ENCODE data around the gene RAD51B. TPM values are rescaled to one million over a fixed set of nuclear protein-coding genes. Genes with fewer than 3 reads are reported as not detected.

The RAD51B gene
- total and polyA plus RNA-seq, 2 of the 13 experiments (the other 11 are each of a cell fraction or from before 2014, with no cell fraction given) = 7.0 to 9.5 TPM

GRCh38 chr14:68268719-68269118 is 449.1 kb downstream of the RAD51B start:
- Histone ChIP-seq H3K9ac (ENCODE audit: insufficient read depth, low read depth, low read length) (no peak overlapping the region), H3K79me2 (ENCODE audit: insufficient read depth, low read length) (no peaks in the 10 kb centered on the region), H3K4me3 (replicated peaks in 1 of 3; ENCODE audit: insufficient read depth in 1 of 3, low read depth in 2 of 3, low read length in 3 of 3) (no peak overlapping the region), H3K27me3 (ENCODE audit: control insufficient read depth in 1 of 2, insufficient read depth in 2 of 2, low read length in 2 of 2) (no peaks in the 10 kb centered on the region), H3K27ac (ENCODE audit: extremely low read length, insufficient read depth, low read length) (no peak overlapping the region), H4K20me1 (ENCODE audit: insufficient read depth, low read length) (no peaks in the 10 kb centered on the region), H3K9me3 (ENCODE audit: low read length) (no peaks in the 10 kb centered on the region), H3K36me3 (replicated peaks in 1 of 2; ENCODE audit: control insufficient read depth in 1 of 2, insufficient read depth in 2 of 2, low read length in 2 of 2) (no peaks in the 10 kb centered on the region), H3K4me2 (ENCODE audit: low read depth, low read length) (no peak overlapping the region), H2AFZ (ENCODE audit: low read length) (no peak overlapping the region), H3K4me1 (ENCODE audit: insufficient read depth, low read length) (0 out of 2 replicates have a peak, but pooled peaks cover 19% of the 10 kb centered on the region)
- ChIA-PET CTCF (ENCODE audit: low intra/inter-chr PET ratio, low total read pairs) (no interaction called here), POLR2A (no interaction called here)
- DNase-seq (ENCODE audit: low spot score) (no peak), ATAC-seq (no peak), FAIRE-seq (no peak)
- no TSS peak for BruUV-seq (replicated peaks)
- in situ Hi-C loops (cut with HindIII; ENCODE audit: extremely low pct_ligation_motif_present, low pct_unique_long_range_greater_than_20kb) = no loop called here
- no peak for TF ChIP-seq ZNF83 (CRISPR knock-in tag; IDR thresholded peaks at IDR 0.05; ENCODE audit: borderline replicate concordance)
- TF ChIP-seq PLSCR1 (CRISPR knock-in tag; IDR thresholded peaks at IDR 0.05; ENCODE audit: borderline replicate concordance) = no peak
- TF ChIP-seq RFX1 (IDR thresholded peaks at IDR 0.05) = no peak
- TF ChIP-seq KDM4B (CRISPR knock-in tag; IDR thresholded peaks at IDR 0.05) = no peak
- no peak for TF ChIP-seq HMGXB3 (CRISPR knock-in tag; IDR thresholded peaks at IDR 0.05; ENCODE audit: borderline replicate concordance)
- no peak for TF ChIP-seq NFRKB (IDR thresholded peaks at IDR 0.05)
- no peak for TF ChIP-seq ZNF580 (CRISPR knock-in tag; IDR thresholded peaks at IDR 0.05; ENCODE audit: borderline replicate concordance, low read depth)
- no peak for TF ChIP-seq SOX5 (CRISPR knock-in tag; IDR thresholded peaks at IDR 0.05; ENCODE audit: borderline replicate concordance)
- no peak for TF ChIP-seq NFIC (IDR thresholded peaks at IDR 0.05; ENCODE audit: low read length)
- no peak for TF ChIP-seq ZNF841 (CRISPR knock-in tag; IDR thresholded peaks at IDR 0.05; ENCODE audit: borderline replicate concordance)
- WGBS (ENCODE audit: low lambda C conversion rate) = 100% methylated on average over 1 of the region's 1 CpG
- intact Hi-C loops (cut with micrococcal nuclease; ENCODE audit: unreplicated experiment) = no loop called here

Measured in HepG2 (cell line).